OCI-LY1 (cell line): ENCODE results near the gene MACROD2.

Experiments
- EZH2 ChIP-seq: fragments of 200-600 bp; sonication (generic), shearing (Covaris generic); IDR thresholded peaks from 2 replicates; pipeline ENCODE4 v1.8.0; 2017; ENCODE audit warnings: borderline replicate concordance, mixed run types, mild to moderate bottlenecking, antibody characterized with exemption, low read length, moderate library complexity, mixed read lengths
- TF ChIP-seq, protein P1 (sequence below): fragments of 200-600 bp; sonication (generic), shearing (Covaris generic); IDR thresholded peaks from 2 replicates; pipeline ENCODE4 v1.5.1; 2017; ENCODE audit warnings: mild to moderate bottlenecking, antibody characterized with exemption, low read length, moderate library complexity, mixed read lengths

DNA sequence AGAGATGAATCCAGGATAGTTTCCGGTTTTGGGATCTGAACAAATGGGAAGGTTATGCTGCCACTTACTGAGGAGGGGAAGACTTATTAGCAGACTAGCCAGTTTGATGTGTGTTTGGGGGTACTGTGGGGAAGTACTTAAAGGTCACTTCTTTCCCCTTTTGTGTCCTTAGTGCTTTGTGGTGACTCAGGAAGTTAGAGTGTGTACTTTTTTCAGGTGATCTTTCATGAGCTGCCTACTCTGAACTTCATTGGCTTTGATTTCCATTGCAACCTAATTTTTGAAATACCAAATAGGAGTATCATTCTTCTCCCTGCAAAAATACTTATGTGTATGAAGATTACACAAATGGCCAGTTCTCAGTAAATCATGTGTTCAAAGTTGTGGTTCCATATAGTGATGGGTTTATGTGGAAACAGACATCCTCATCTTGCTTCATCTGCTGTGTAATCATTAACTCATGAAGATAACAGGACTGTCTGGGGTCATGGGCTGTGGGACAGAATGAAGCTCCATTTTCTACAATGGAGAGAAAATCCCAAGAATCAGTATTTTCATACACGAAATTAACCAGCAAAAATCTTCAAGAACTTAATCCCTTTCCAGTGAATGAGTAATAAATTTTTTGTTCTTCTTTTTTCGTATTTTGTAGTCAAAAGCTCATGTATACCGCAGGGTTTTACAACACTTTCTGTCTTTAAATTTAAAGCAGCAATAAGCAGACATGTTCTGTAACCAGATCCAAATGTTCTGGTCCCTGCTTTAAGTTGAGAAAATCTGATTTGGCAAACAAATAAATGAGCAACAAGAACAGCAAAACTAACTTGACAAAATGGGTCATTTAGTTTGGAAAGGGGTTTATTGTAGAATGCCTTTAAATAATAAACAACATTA lies 614.3 kb downstream of the MACROD2 start:
- no peak for TF ChIP-seq EZH2
- TF ChIP-seq, protein P1, sequence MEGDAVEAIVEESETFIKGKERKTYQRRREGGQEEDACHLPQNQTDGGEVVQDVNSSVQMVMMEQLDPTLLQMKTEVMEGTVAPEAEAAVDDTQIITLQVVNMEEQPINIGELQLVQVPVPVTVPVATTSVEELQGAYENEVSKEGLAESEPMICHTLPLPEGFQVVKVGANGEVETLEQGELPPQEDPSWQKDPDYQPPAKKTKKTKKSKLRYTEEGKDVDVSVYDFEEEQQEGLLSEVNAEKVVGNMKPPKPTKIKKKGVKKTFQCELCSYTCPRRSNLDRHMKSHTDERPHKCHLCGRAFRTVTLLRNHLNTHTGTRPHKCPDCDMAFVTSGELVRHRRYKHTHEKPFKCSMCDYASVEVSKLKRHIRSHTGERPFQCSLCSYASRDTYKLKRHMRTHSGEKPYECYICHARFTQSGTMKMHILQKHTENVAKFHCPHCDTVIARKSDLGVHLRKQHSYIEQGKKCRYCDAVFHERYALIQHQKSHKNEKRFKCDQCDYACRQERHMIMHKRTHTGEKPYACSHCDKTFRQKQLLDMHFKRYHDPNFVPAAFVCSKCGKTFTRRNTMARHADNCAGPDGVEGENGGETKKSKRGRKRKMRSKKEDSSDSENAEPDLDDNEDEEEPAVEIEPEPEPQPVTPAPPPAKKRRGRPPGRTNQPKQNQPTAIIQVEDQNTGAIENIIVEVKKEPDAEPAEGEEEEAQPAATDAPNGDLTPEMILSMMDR: no peak
